A673 (cell line): ENCODE results near the gene RDX.
"Not testable (repeated sequence)": the region's sequence is repeated elsewhere in the genome, so short reads cannot be mapped to it uniquely, and the experiment has no call there.

Source experiments
- CTCF ChIP-seq: fragments of 300-800, 200-600 bp; sonication (generic); conservative IDR thresholded peaks from 2 replicates; pipeline ENCODE4 v1.5.1; 2017; ENCODE audit warnings: low read depth, mild to moderate bottlenecking, antibody characterized with exemption, low read length, moderate library complexity, mixed read lengths
- EZH2 ChIP-seq: fragments of 200-600 bp; sonication (generic); IDR thresholded peaks from 2 replicates; pipeline ENCODE4 v1.6.1; 2017; ENCODE audit warnings: borderline replicate concordance, low read depth, mild to moderate bottlenecking, mixed read lengths, antibody characterized with exemption, low read length; ENCODE audit not compliant: poor library complexity, severe bottlenecking

GRCh38 chr11:110306019-110306388 lies 9.6 kb upstream of the RDX start:
- not testable (repeated sequence) for TF ChIP-seq EZH2, CTCF
